K562 (cell line): ENCODE measurements around the gene ERO1B. TPM values are rescaled to one million over a fixed set of nuclear protein-coding genes. Genes with fewer than 3 reads are reported as not detected.

Experiments
- BRD4 ChIP-seq: fragments of 200-600 bp; sonication (generic); IDR thresholded peaks from 2 replicates; pipeline ENCODE4 v1.6.1; 2017; ENCODE audit warnings: inconsistent platforms
- KAT7 ChIP-seq: sonication (generic); formaldehyde crosslinking; IDR thresholded peaks from 2 replicates; pipeline ENCODE4 v1.8.0; 2022; ENCODE audit warnings: missing genetic modification reagents, mild to moderate bottlenecking, borderline replicate concordance
- KDM2B ChIP-seq: fragments of 250-450 bp; sonication (Bioruptor Pico); IDR thresholded peaks from 2 replicates; pipeline ENCODE4 v1.8.0; 2021; ENCODE audit warnings: mild to moderate bottlenecking, moderate library complexity
- LEF1 ChIP-seq: fragments of 450-650 bp; IDR thresholded peaks from 2 replicates; pipeline ENCODE4 v1.6.1; 2016; ENCODE audit warnings: mild to moderate bottlenecking
- NELFE ChIP-seq: IDR thresholded peaks from 2 replicates; pipeline ENCODE4 v1.6.1; 2011; ENCODE audit warnings: mild to moderate bottlenecking; ENCODE audit not compliant: insufficient read depth, insufficient read length
- NEUROD1 ChIP-seq: fragments of 150-350 bp; IDR thresholded peaks from 2 replicates; pipeline ENCODE4 v1.6.1; 2014; ENCODE audit warnings: borderline replicate concordance, low read length, low read depth; ENCODE audit not compliant: partially characterized antibody
- POLR3A ChIP-seq: IDR thresholded peaks from 2 replicates; pipeline ENCODE4 v1.6.1; 2011; ENCODE audit warnings: borderline replicate concordance, mild to moderate bottlenecking, moderate library complexity; ENCODE audit not compliant: insufficient read length, insufficient read depth; ENCODE audit errors: extremely low read depth
- RAD51 ChIP-seq: fragments of 450-650 bp; IDR thresholded peaks from 2 replicates; pipeline ENCODE4 v1.7.1; 2016; ENCODE audit warnings: low read depth, mild to moderate bottlenecking, borderline replicate concordance
- SIRT6 ChIP-seq: IDR thresholded peaks from one replicate; pipeline ENCODE4 v1.6.1; 2012; ENCODE audit warnings: low read depth, mild to moderate bottlenecking, control low read depth, inconsistent platforms, low read length, moderate library complexity
- THRAP3 ChIP-seq: fragments of 450-650 bp; IDR thresholded peaks from 2 replicates; pipeline ENCODE4 v1.6.1; 2016; ENCODE audit warnings: mild to moderate bottlenecking, inconsistent platforms, borderline replicate concordance
- WHSC1 ChIP-seq: IDR thresholded peaks from one replicate; pipeline ENCODE4 v1.6.1; 2012; ENCODE audit warnings: low read length, control low read depth, inconsistent platforms
- ZNF444 ChIP-seq: fragments of 250-450 bp; sonication (Bioruptor Pico); IDR thresholded peaks from 2 replicates; pipeline ENCODE4 v1.4.0; 2020; ENCODE audit warnings: mild to moderate bottlenecking, moderate library complexity
- ZNF764 ChIP-seq: fragments of 250-450 bp; sonication (Bioruptor Pico); IDR thresholded peaks from 2 replicates; pipeline ENCODE4 v1.4.0; 2020; ENCODE audit warnings: low read depth, mild to moderate bottlenecking, moderate library complexity
- polyA plus RNA-seq, 8 experiments: library from polyadenylated mRNA; depleted of rRNA in 4 of 8; stranded (reverse) in 5 of 8; unstranded in 3 of 8; fragments of >200 nt; fragmentation: Nextera tagmentation in 2 of 8; fragmentation: Illumina TruSeq in 1 of 8; extraction: Ambion mirVana in 2 of 8; extraction: Trizol in 1 of 8; gene quantifications; 2 replicates each; pipeline versions ENCODE4 v1.2.1 to v1.2.3, GENCODE V29; 2011 to 2014; ENCODE audit warnings: inconsistent platforms in 1 of 8, missing spikeins in 1 of 8
- total RNA-seq, 7 experiments: library from RNA; depleted of rRNA in 6 of 7; stranded (reverse); fragments of >200 nt in 6 of 7; fragmentation: Illumina TruSeq in 2 of 7; extraction: Trizol in 2 of 7; gene quantifications; 2 replicates each; pipeline versions ENCODE4 v1.2.1 to v1.2.3, GENCODE V29; 2011 to 2021; ENCODE audit warnings: low replicate concordance in 1 of 7
- TF ChIP-seq, protein P1 (sequence below): fragments of 200-800 bp; sonication (Bioruptor generic); IDR thresholded peaks from 2 replicates; pipeline ENCODE4 v1.6.1; 2016; ENCODE audit warnings: missing genetic modification characterization, missing compliant biosample characterization
- TF ChIP-seq, protein P2 (sequence below): fragments of 200-800 bp; sonication (Bioruptor generic); IDR thresholded peaks from 2 replicates; pipeline ENCODE4 v1.6.1; 2017; ENCODE audit warnings: missing genetic modification characterization, missing compliant biosample characterization
- TF ChIP-seq, protein P3 (sequence below): sonication (generic); formaldehyde crosslinking; IDR thresholded peaks from 2 replicates; pipeline ENCODE4 v1.8.1; 2023; ENCODE audit warnings: missing genetic modification reagents, mild to moderate bottlenecking, borderline replicate concordance

The ERO1B gene
- total and polyA plus RNA-seq, 9 of the 15 experiments (the other 6 are each of a cell fraction or from before 2014, with no cell fraction given): 0.59 to 6.4 (median 4.2) TPM

DNA sequence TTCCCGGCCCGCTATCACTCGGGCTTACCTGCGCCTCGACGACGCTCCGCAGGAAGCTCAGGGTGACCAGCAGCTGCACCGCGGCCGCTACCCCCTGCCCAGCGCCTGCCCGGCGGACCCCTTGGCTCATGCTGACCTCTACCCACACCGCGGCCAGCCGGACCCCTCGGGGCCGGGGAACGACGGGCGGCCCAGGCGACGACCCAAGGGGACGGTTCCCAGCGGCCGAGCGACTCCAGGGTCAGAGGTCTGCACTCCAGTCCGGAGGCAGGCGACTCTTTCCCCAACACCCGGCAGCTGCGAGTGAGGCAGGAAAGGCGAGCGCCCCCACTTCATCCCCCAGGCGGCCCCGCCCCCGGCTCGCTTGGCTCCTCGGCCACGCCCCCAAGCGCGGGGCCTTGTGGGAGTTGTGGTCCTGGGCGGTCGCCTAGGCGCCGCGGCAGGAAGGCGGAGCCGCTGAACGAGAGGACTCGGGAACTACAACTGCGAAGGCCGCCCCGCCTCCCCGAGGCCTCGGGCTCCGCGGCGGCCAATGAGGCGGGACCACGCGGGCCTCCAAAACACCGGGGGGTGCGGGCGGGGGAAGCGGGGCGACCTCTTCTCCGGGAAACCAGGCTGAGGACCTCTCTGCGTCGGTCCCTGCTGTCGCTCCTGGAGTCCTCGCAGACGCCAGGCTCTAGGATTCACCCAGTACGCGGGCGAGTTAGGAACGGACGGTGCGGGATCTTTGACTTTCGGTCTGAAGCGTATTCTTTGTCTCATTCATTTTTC, at the start of gene ERO1B (continued):
- TF ChIP-seq, protein P1, sequence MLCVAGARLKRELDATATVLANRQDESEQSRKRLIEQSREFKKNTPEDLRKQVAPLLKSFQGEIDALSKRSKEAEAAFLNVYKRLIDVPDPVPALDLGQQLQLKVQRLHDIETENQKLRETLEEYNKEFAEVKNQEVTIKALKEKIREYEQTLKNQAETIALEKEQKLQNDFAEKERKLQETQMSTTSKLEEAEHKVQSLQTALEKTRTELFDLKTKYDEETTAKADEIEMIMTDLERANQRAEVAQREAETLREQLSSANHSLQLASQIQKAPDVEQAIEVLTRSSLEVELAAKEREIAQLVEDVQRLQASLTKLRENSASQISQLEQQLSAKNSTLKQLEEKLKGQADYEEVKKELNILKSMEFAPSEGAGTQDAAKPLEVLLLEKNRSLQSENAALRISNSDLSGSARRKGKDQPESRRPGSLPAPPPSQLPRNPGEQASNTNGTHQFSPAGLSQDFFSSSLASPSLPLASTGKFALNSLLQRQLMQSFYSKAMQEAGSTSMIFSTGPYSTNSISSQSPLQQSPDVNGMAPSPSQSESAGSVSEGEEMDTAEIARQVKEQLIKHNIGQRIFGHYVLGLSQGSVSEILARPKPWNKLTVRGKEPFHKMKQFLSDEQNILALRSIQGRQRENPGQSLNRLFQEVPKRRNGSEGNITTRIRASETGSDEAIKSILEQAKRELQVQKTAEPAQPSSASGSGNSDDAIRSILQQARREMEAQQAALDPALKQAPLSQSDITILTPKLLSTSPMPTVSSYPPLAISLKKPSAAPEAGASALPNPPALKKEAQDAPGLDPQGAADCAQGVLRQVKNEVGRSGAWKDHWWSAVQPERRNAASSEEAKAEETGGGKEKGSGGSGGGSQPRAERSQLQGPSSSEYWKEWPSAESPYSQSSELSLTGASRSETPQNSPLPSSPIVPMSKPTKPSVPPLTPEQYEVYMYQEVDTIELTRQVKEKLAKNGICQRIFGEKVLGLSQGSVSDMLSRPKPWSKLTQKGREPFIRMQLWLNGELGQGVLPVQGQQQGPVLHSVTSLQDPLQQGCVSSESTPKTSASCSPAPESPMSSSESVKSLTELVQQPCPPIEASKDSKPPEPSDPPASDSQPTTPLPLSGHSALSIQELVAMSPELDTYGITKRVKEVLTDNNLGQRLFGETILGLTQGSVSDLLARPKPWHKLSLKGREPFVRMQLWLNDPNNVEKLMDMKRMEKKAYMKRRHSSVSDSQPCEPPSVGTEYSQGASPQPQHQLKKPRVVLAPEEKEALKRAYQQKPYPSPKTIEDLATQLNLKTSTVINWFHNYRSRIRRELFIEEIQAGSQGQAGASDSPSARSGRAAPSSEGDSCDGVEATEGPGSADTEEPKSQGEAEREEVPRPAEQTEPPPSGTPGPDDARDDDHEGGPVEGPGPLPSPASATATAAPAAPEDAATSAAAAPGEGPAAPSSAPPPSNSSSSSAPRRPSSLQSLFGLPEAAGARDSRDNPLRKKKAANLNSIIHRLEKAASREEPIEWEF: no peak
- TF ChIP-seq LEF1: no peak
- no peak for TF ChIP-seq NEUROD1
- no peak for TF ChIP-seq ZNF764 (CRISPR knock-in tag)
- TF ChIP-seq, protein P2, sequence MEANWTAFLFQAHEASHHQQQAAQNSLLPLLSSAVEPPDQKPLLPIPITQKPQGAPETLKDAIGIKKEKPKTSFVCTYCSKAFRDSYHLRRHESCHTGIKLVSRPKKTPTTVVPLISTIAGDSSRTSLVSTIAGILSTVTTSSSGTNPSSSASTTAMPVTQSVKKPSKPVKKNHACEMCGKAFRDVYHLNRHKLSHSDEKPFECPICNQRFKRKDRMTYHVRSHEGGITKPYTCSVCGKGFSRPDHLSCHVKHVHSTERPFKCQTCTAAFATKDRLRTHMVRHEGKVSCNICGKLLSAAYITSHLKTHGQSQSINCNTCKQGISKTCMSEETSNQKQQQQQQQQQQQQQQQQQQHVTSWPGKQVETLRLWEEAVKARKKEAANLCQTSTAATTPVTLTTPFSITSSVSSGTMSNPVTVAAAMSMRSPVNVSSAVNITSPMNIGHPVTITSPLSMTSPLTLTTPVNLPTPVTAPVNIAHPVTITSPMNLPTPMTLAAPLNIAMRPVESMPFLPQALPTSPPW (CRISPR knock-in tag): peak; percentile 98
- no peak for TF ChIP-seq THRAP3
- TF ChIP-seq, protein P3, sequence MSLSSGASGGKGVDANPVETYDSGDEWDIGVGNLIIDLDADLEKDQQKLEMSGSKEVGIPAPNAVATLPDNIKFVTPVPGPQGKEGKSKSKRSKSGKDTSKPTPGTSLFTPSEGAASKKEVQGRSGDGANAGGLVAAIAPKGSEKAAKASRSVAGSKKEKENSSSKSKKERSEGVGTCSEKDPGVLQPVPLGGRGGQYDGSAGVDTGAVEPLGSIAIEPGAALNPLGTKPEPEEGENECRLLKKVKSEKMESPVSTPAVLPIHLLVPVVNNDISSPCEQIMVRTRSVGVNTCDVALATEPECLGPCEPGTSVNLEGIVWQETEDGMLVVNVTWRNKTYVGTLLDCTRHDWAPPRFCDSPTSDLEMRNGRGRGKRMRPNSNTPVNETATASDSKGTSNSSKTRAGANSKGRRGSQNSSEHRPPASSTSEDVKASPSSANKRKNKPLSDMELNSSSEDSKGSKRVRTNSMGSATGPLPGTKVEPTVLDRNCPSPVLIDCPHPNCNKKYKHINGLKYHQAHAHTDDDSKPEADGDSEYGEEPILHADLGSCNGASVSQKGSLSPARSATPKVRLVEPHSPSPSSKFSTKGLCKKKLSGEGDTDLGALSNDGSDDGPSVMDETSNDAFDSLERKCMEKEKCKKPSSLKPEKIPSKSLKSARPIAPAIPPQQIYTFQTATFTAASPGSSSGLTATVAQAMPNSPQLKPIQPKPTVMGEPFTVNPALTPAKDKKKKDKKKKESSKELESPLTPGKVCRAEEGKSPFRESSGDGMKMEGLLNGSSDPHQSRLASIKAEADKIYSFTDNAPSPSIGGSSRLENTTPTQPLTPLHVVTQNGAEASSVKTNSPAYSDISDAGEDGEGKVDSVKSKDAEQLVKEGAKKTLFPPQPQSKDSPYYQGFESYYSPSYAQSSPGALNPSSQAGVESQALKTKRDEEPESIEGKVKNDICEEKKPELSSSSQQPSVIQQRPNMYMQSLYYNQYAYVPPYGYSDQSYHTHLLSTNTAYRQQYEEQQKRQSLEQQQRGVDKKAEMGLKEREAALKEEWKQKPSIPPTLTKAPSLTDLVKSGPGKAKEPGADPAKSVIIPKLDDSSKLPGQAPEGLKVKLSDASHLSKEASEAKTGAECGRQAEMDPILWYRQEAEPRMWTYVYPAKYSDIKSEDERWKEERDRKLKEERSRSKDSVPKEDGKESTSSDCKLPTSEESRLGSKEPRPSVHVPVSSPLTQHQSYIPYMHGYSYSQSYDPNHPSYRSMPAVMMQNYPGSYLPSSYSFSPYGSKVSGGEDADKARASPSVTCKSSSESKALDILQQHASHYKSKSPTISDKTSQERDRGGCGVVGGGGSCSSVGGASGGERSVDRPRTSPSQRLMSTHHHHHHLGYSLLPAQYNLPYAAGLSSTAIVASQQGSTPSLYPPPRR (CRISPR knock-in tag): no peak
- no peak for TF ChIP-seq SIRT6
- peak; percentile 42 for TF ChIP-seq NELFE
- TF ChIP-seq POLR3A: no peak
- peak; percentile 89; the same call in 1 of the 2 replicates for TF ChIP-seq KDM2B (CRISPR knock-in tag)
- peak; percentile 33; the same call in 1 of the 2 replicates for TF ChIP-seq BRD4
- no peak for TF ChIP-seq RAD51
- TF ChIP-seq ZNF444 (CRISPR knock-in tag): no peak
- 0 out of 2 replicates have a peak, but pooled peaks have one; percentile 75 for TF ChIP-seq KAT7
- no peak for TF ChIP-seq WHSC1
